Adipocyte (in vitro differentiated cells): ENCODE results near the gene SPATA16.

Experiments
- DNase-seq: peaks from one replicate; pipeline ENCODE4 v3.0.0-alpha.2; 2015; ENCODE audit warnings: low read depth
- H3K27me3 ChIP-seq: replicated peaks from 2 replicates; pipeline ENCODE4 v1.7.0; 2013; ENCODE audit warnings: mild to moderate bottlenecking, low read length, moderate library complexity; ENCODE audit not compliant: control insufficient read depth, insufficient read depth
- H3K36me3 ChIP-seq: 2 replicates; pipeline ENCODE4 v1.7.0; 2013; ENCODE audit warnings: low read length, mild to moderate bottlenecking, moderate library complexity; ENCODE audit not compliant: control insufficient read depth, insufficient read depth, severe bottlenecking
- H3K4me1 ChIP-seq: 2 replicates; pipeline ENCODE4 v1.7.0; 2013; ENCODE audit warnings: mild to moderate bottlenecking, low read length, moderate library complexity; ENCODE audit not compliant: control insufficient read depth, insufficient read depth
- H3K4me3 ChIP-seq: 2 replicates; pipeline ENCODE4 v1.7.0; 2013; ENCODE audit warnings: mild to moderate bottlenecking, low read length, moderate library complexity
- H3K9ac ChIP-seq: 2 replicates; pipeline ENCODE4 v1.7.0; 2013; ENCODE audit warnings: mild to moderate bottlenecking, low read length, moderate library complexity
- H3K9me3 ChIP-seq: 2 replicates; pipeline ENCODE4 v1.7.0; 2013; ENCODE audit warnings: mild to moderate bottlenecking, low read length, moderate library complexity; ENCODE audit not compliant: control insufficient read depth

Gene SPATA16

DNA sequence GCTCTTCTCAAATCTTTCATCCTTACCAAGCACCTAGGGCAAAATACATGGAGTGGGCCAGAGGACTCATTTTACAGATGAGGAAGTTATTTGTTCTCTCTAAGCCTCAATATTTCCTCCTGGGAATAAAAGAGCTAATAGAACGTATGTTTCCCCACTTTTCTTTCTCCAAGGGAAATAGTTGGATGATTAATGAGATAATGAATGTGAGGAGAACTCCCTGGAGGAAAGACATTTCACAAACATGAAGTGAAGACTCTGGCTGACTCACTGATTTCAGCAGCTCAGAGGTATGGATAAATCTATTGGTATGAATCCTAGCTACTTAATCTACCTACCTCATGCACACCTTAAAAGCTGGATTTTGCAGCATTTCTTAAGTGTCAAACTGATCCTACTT, 292.1 kb downstream of the SPATA16 start:
- Histone ChIP-seq H3K4me1 (peaks cover 9% of the 10 kb centered on the region), H3K27me3 (peaks cover 76% of the 10 kb centered on the region), H3K36me3 (no peaks in the 10 kb centered on the region), H3K9ac (no peak overlapping the region), H3K9me3 (no peaks in the 10 kb centered on the region), H3K4me3 (no peak overlapping the region)
- DNase-seq, result no peak

DNA sequence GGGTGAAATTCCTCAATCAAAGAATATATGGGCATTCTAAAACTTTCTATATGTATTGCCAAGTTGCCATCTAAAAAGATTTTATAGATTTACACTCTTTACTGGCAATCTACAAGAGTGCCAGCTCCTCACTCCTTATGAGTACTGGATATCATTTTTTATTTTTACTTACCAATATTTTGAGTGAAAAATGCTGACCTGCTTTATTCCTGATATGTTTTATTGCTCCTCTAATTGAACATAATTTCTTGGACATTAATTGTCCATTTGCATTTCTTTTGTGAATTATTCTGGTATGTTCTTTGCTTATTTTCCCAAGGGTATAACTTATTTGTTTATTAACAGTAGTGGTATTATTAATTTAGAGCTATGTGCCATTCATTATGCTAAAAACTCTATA, 293.7 kb downstream of the SPATA16 start:
- H3K9ac ChIP-seq, result no peak overlapping the region
- no peaks in the 10 kb centered on the region for H3K36me3 ChIP-seq
- H3K4me3 ChIP-seq, result no peak overlapping the region
- peaks cover 74% of the 10 kb centered on the region for H3K27me3 ChIP-seq
- no peak for DNase-seq
- H3K4me1 ChIP-seq, result peaks cover 9% of the 10 kb centered on the region
- H3K9me3 ChIP-seq, result no peaks in the 10 kb centered on the region

DNA sequence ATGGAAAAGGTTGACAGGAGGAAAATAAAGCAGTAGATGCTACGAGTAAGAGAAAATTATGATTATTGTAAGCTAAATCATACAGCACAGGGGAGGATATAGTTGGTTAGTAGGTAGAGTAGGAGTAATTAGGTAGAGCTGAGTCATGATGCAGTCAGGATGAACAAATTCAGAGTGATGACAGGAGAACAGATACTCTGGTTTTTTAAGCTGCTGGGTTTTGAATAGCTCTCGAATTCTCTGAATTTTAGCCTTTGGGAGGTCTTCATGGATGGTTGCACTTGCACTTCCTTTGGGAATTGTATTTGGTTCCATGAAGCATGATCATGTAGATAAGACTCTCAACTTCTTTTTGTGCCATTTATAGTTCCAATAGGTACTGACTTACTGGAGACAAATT, 294.3 kb downstream of the SPATA16 start:
- Histone ChIP-seq H3K4me1 (peaks cover 9% of the 10 kb centered on the region), H3K27me3 (peaks cover 73% of the 10 kb centered on the region), H3K9ac (no peak overlapping the region), H3K9me3 (no peaks in the 10 kb centered on the region), H3K4me3 (no peak overlapping the region), H3K36me3 (no peaks in the 10 kb centered on the region)
- no peak for DNase-seq

DNA sequence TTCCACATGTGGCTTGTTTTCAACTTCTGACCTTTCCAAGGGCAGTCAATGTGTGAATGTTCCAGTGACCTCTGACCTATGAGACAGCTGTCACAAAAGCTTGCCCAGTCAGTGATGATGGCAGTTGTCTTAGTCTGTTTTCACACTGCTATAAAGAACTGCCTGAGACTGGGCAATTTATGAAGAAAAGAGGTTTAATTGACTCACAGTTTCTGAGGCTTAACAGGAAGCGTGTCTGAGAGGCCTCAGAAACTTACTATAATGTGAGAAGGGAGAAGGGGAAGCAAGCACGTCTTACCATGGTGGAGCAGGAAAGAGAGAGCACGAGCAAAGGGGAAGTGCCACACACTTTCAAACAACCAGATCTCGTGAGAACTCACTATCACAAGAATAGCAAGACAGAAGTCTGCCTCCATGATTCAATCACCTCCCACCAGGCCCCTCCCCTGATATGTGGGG, 294.9 kb downstream of the SPATA16 start:
- H3K9me3 ChIP-seq, result no peaks in the 10 kb centered on the region
- H3K27me3 ChIP-seq, result peaks cover 72% of the 10 kb centered on the region
- H3K4me3 ChIP-seq, result no peak overlapping the region
- no peak overlapping the region for H3K9ac ChIP-seq
- no peak for DNase-seq
- peaks cover 9% of the 10 kb centered on the region for H3K4me1 ChIP-seq
- H3K36me3 ChIP-seq, result no peaks in the 10 kb centered on the region

DNA sequence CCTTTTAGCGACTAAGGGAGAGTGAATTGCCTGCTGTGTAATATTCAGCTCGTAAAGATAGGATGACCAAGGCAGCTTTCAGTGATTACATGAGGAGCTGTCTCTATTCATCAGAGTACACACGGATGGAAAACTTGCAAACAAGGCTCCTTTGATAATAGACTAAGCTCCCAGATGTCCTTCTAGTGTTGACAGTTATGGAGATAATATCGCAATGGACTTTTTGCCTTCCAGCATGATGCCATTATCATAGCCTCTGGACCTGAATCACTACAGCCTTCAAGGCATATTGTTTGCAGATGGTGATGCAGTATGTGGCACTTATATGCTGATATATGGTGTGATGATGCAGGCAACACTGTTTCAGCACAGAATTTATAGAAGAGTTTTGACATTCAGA, 296.6 kb downstream of the SPATA16 start:
- Histone ChIP-seq H3K4me1 (peaks cover 9% of the 10 kb centered on the region), H3K9ac (no peak overlapping the region), H3K4me3 (no peak overlapping the region), H3K36me3 (no peaks in the 10 kb centered on the region), H3K9me3 (no peaks in the 10 kb centered on the region), H3K27me3 (peaks cover 67% of the 10 kb centered on the region)
- no peak for DNase-seq

GRCh38 chr3:172840913-172841312, 300.1 kb downstream of the SPATA16 start:
- H3K9me3 ChIP-seq, result no peaks in the 10 kb centered on the region
- no peaks in the 10 kb centered on the region for H3K36me3 ChIP-seq
- peaks cover 76% of the 10 kb centered on the region for H3K27me3 ChIP-seq
- no peaks in the 10 kb centered on the region for H3K4me1 ChIP-seq
- no peak for DNase-seq
- H3K4me3 ChIP-seq, result no peak overlapping the region
- no peak overlapping the region for H3K9ac ChIP-seq

GRCh38 chr3:172840463-172840862, 300.6 kb downstream of the SPATA16 start:
- H3K9me3 ChIP-seq, result no peaks in the 10 kb centered on the region
- H3K4me3 ChIP-seq, result no peak overlapping the region
- no peaks in the 10 kb centered on the region for H3K4me1 ChIP-seq
- no peak for DNase-seq
- peaks cover 75% of the 10 kb centered on the region for H3K27me3 ChIP-seq
- H3K36me3 ChIP-seq, result no peaks in the 10 kb centered on the region
- no peak overlapping the region for H3K9ac ChIP-seq

GRCh38 chr3:172839679-172840078, 301.4 kb downstream of the SPATA16 start:
- Histone ChIP-seq H3K4me1 (no peaks in the 10 kb centered on the region), H3K4me3 (no peak overlapping the region), H3K36me3 (no peaks in the 10 kb centered on the region), H3K9ac (no peak overlapping the region), H3K27me3 (peaks cover 69% of the 10 kb centered on the region), H3K9me3 (no peaks in the 10 kb centered on the region)
- DNase-seq, result no peak
